Neural cell (in vitro differentiated cells): ENCODE measurements around the gene TMEM259. TPM values are rescaled to one million over a fixed set of nuclear protein-coding genes. Genes with fewer than 3 reads are reported as not detected.

ENCODE experiments used
- H2AFZ ChIP-seq: fragments of 200-600, 300-800 bp; sonication (generic), shearing (Covaris generic); 2 replicates; pipeline ENCODE4 v1.6.0; 2014; ENCODE audit warnings: low read depth, mild to moderate bottlenecking, antibody characterized with exemption, low read length, moderate library complexity
- H3F3A ChIP-seq: fragments of 200-600 bp; shearing (Covaris generic); 2 replicates; pipeline ENCODE4 v1.6.1; 2016; ENCODE audit warnings: mild to moderate bottlenecking, moderate library complexity, mixed read lengths, antibody characterized with exemption, low read length; ENCODE audit not compliant: insufficient read depth, poor library complexity, severe bottlenecking
- H3K27ac ChIP-seq: fragments of 200-600, 300-800 bp; sonication (generic), shearing (Covaris generic); 2 replicates; pipeline ENCODE4 v1.5.1; 2014; ENCODE audit warnings: mild to moderate bottlenecking, low read length, moderate library complexity
- H3K27me3 ChIP-seq: fragments of 300-800, 200-600 bp; sonication (generic), shearing (Covaris generic); 2 replicates; pipeline ENCODE4 v1.6.0; 2014; ENCODE audit warnings: mild to moderate bottlenecking, low read depth, low read length, moderate library complexity; ENCODE audit not compliant: insufficient read depth
- H3K36me3 ChIP-seq: fragments of 300-800, 200-600 bp; sonication (generic), shearing (Covaris generic); 2 replicates; pipeline ENCODE4 v1.5.1; 2014; ENCODE audit warnings: mild to moderate bottlenecking, antibody characterized with exemption, low read length, moderate library complexity; ENCODE audit not compliant: insufficient read depth
- H3K4me2 ChIP-seq: fragments of 300-800, 200-600 bp; sonication (generic), shearing (Covaris generic); 2 replicates; pipeline ENCODE4 v1.6.0; 2014; ENCODE audit warnings: mild to moderate bottlenecking, low read length
- H3K4me3 ChIP-seq: fragments of 300-800, 200-600 bp; sonication (generic), shearing (Covaris generic); 2 replicates; pipeline ENCODE4 v1.5.1; 2014; ENCODE audit warnings: mild to moderate bottlenecking, low read length, moderate library complexity
- H3K79me2 ChIP-seq: fragments of 200-600 bp; shearing (Covaris generic); replicated peaks from 2 replicates; pipeline ENCODE4 v1.6.0; 2014; ENCODE audit warnings: mild to moderate bottlenecking, low read length, moderate library complexity; ENCODE audit not compliant: insufficient read depth
- H3K9ac ChIP-seq: fragments of 300-800, 200-600 bp; sonication (generic), shearing (Covaris generic); 2 replicates; pipeline ENCODE4 v1.6.1; 2016; ENCODE audit warnings: mild to moderate bottlenecking, low read length, mixed read lengths
- H3K9me2 ChIP-seq: fragments of 200-600 bp; shearing (Covaris generic); 2 replicates; pipeline ENCODE4 v1.6.1; 2016; ENCODE audit warnings: mild to moderate bottlenecking, low read length, mixed read lengths; ENCODE audit not compliant: insufficient read depth
- H3K9me3 ChIP-seq: fragments of 200-600, 300-800 bp; sonication (generic), shearing (Covaris generic); 2 replicates; pipeline ENCODE4 v1.6.1; 2016; ENCODE audit warnings: mild to moderate bottlenecking, mixed run types, low read length, moderate library complexity, mixed read lengths
- H4K20me1 ChIP-seq: fragments of 200-600 bp; shearing (Covaris generic); 2 replicates; pipeline ENCODE4 v1.6.1; 2016; ENCODE audit warnings: mild to moderate bottlenecking, mixed run types; ENCODE audit not compliant: insufficient read depth
- EP300 ChIP-seq: fragments of 450-650 bp; conservative IDR thresholded peaks from 2 replicates; pipeline ENCODE4 v1.6.1; 2014; ENCODE audit warnings: antibody characterized with exemption, mild to moderate bottlenecking, moderate library complexity; ENCODE audit not compliant: poor library complexity, severe bottlenecking
- EZH2 ChIP-seq: fragments of 200-600, 300-800 bp; shearing (Covaris generic), sonication (generic); IDR thresholded peaks from 2 replicates; pipeline ENCODE4 v1.6.1; 2014; ENCODE audit warnings: antibody characterized with exemption, low read length, borderline replicate concordance, mild to moderate bottlenecking; ENCODE audit not compliant: insufficient read depth, poor library complexity, severe bottlenecking
- MXI1 ChIP-seq: fragments of 450-650 bp; conservative IDR thresholded peaks from 2 replicates; pipeline ENCODE4 v1.6.1; 2014; ENCODE audit warnings: antibody characterized with exemption, mild to moderate bottlenecking; ENCODE audit not compliant: poor library complexity, severe bottlenecking
- POLR2AphosphoS5 ChIP-seq: IDR thresholded peaks from 2 replicates; pipeline ENCODE4 v1.6.1; 2012
- RAD21 ChIP-seq: fragments of 450-650 bp; conservative IDR thresholded peaks from 2 replicates; pipeline ENCODE4 v1.6.1; 2014; ENCODE audit warnings: antibody characterized with exemption, mild to moderate bottlenecking, moderate library complexity
- SMC3 ChIP-seq: fragments of 450-650 bp; conservative IDR thresholded peaks from 2 replicates; pipeline ENCODE4 v1.6.1; 2014; ENCODE audit warnings: antibody characterized with exemption, mild to moderate bottlenecking, moderate library complexity; ENCODE audit not compliant: poor library complexity
- TAF1 ChIP-seq: IDR thresholded peaks from 2 replicates; pipeline ENCODE4 v1.6.1; 2012; ENCODE audit warnings: low read depth
- polyA plus RNA-seq: library from polyadenylated mRNA; depleted of rRNA; stranded (reverse); fragments of >200 nt; gene quantifications from 2 replicates; pipeline ENCODE4 v1.2.3, GENCODE V29; 2014
- TF ChIP-seq, protein P1 (sequence below): fragments of 450-650 bp; IDR thresholded peaks from 2 replicates; pipeline ENCODE4 v1.5.1; 2014; ENCODE audit warnings: antibody characterized with exemption, mild to moderate bottlenecking, moderate library complexity; ENCODE audit not compliant: poor library complexity, severe bottlenecking
- TF ChIP-seq, protein P2 (sequence below): IDR thresholded peaks from 2 replicates; pipeline ENCODE4 v1.6.1; 2012; ENCODE audit warnings: borderline replicate concordance

Gene TMEM259
- polyA plus RNA-seq, 1 donor from 2014 or later: 176 TPM

DNA sequence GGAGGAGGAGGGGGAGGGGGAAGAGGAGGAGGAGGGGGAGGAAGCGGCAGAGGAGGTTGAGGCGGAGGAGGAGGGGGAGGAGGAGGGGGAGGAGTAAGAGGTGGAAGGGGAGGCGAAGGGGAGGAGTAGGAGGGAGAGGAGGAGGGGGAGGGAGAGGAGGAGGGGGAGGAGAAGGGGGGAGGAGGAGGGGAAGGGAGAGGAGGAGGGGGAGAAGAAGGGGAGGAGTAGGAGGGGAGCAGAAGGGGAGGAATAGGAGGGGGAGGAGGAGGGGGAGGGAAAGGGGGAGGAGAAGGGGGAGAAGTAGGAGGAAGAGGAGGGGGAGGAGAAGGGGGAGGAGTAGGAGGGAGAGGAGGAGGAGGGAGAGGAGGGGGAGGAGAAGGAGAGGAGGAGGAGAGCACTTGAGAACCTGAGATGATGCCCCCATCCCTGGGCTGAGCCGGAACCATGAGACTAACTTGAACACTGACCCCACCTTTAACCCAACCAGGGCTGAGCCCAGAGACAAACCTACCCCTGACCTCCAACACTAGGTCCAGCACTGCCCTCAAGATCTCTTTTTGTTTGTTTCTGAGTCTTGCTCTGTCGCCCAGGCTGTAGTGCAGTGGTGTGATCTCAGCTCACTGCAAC is 31.5 kb upstream of the TMEM259 start:
- Histone ChIP-seq H3K9ac (no peak overlapping the region), H3K27ac (no peak overlapping the region), H3K9me2 (no peaks in the 10 kb centered on the region), H3K4me2 (no peak overlapping the region), H3K27me3 (no peaks in the 10 kb centered on the region), H3K9me3 (peaks cover 17% of the 10 kb centered on the region), H4K20me1 (no peaks in the 10 kb centered on the region), H3K36me3 (peaks cover 9% of the 10 kb centered on the region), H3K79me2 (no peaks in the 10 kb centered on the region), H3F3A (no peaks in the 10 kb centered on the region), H2AFZ (no peak overlapping the region), H3K4me3 (no peak overlapping the region)
- TF ChIP-seq POLR2AphosphoS5 (no peak), TAF1 (no peak), EP300 (no peak), SMC3 (no peak), EZH2 (no peak), RAD21 (no peak), MXI1 (no peak)
- TF ChIP-seq, protein P1, sequence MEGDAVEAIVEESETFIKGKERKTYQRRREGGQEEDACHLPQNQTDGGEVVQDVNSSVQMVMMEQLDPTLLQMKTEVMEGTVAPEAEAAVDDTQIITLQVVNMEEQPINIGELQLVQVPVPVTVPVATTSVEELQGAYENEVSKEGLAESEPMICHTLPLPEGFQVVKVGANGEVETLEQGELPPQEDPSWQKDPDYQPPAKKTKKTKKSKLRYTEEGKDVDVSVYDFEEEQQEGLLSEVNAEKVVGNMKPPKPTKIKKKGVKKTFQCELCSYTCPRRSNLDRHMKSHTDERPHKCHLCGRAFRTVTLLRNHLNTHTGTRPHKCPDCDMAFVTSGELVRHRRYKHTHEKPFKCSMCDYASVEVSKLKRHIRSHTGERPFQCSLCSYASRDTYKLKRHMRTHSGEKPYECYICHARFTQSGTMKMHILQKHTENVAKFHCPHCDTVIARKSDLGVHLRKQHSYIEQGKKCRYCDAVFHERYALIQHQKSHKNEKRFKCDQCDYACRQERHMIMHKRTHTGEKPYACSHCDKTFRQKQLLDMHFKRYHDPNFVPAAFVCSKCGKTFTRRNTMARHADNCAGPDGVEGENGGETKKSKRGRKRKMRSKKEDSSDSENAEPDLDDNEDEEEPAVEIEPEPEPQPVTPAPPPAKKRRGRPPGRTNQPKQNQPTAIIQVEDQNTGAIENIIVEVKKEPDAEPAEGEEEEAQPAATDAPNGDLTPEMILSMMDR: no peak
- TF ChIP-seq, protein P2, sequence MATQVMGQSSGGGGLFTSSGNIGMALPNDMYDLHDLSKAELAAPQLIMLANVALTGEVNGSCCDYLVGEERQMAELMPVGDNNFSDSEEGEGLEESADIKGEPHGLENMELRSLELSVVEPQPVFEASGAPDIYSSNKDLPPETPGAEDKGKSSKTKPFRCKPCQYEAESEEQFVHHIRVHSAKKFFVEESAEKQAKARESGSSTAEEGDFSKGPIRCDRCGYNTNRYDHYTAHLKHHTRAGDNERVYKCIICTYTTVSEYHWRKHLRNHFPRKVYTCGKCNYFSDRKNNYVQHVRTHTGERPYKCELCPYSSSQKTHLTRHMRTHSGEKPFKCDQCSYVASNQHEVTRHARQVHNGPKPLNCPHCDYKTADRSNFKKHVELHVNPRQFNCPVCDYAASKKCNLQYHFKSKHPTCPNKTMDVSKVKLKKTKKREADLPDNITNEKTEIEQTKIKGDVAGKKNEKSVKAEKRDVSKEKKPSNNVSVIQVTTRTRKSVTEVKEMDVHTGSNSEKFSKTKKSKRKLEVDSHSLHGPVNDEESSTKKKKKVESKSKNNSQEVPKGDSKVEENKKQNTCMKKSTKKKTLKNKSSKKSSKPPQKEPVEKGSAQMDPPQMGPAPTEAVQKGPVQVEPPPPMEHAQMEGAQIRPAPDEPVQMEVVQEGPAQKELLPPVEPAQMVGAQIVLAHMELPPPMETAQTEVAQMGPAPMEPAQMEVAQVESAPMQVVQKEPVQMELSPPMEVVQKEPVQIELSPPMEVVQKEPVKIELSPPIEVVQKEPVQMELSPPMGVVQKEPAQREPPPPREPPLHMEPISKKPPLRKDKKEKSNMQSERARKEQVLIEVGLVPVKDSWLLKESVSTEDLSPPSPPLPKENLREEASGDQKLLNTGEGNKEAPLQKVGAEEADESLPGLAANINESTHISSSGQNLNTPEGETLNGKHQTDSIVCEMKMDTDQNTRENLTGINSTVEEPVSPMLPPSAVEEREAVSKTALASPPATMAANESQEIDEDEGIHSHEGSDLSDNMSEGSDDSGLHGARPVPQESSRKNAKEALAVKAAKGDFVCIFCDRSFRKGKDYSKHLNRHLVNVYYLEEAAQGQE: no peak

DNA sequence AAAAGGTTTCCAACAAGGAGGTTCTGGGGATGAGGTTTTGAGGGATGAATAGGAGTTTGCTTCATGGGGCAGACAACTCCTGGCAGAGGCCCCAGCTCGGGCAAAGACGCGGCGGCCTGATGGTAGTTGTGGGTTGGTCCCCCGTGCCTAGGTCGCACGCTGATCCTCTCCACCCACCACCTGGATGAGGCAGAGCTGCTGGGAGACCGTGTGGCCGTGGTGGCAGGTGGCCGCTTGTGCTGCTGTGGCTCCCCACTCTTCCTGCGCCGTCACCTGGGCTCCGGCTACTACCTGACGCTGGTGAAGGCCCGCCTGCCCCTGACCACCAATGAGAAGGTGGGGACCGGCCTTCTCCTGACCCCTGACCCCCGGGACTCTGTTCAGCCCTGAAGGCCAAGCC is 30.9 kb upstream of the TMEM259 start:
- Histone ChIP-seq H3K4me2 (no peak overlapping the region), H3K9ac (no peak overlapping the region), H3K27me3 (no peaks in the 10 kb centered on the region), H3K79me2 (no peaks in the 10 kb centered on the region), H2AFZ (no peak overlapping the region), H3K4me3 (no peak overlapping the region), H3K9me3 (peaks cover 12% of the 10 kb centered on the region), H3K27ac (no peak overlapping the region), H3K36me3 (peaks cover 9% of the 10 kb centered on the region), H3K9me2 (no peaks in the 10 kb centered on the region), H3F3A (no peaks in the 10 kb centered on the region), H4K20me1 (no peaks in the 10 kb centered on the region)
- TF ChIP-seq EZH2 (no peak), RAD21 (no peak), EP300 (no peak), MXI1 (no peak), SMC3 (no peak), POLR2AphosphoS5 (no peak), TAF1 (no peak)
- TF ChIP-seq, protein P1: no peak
- TF ChIP-seq, protein P2: no peak
